GM21619 (cell line): ENCODE measurements around the gene UFSP1.
A peak's percentile ranks its signal among the peaks of the same experiment; 100 is the strongest.
"Not testable (repeated sequence)": the region's sequence is repeated elsewhere in the genome, so short reads cannot be mapped to it uniquely, and the experiment has no call there.

Source experiments
- ATAC-seq: cut with Tn5 transposase; IDR thresholded peaks from one replicate; pipeline ENCODE4 v1.9.1; 2021; ENCODE audit not compliant: unreplicated experiment

The UFSP1 gene

DNA sequence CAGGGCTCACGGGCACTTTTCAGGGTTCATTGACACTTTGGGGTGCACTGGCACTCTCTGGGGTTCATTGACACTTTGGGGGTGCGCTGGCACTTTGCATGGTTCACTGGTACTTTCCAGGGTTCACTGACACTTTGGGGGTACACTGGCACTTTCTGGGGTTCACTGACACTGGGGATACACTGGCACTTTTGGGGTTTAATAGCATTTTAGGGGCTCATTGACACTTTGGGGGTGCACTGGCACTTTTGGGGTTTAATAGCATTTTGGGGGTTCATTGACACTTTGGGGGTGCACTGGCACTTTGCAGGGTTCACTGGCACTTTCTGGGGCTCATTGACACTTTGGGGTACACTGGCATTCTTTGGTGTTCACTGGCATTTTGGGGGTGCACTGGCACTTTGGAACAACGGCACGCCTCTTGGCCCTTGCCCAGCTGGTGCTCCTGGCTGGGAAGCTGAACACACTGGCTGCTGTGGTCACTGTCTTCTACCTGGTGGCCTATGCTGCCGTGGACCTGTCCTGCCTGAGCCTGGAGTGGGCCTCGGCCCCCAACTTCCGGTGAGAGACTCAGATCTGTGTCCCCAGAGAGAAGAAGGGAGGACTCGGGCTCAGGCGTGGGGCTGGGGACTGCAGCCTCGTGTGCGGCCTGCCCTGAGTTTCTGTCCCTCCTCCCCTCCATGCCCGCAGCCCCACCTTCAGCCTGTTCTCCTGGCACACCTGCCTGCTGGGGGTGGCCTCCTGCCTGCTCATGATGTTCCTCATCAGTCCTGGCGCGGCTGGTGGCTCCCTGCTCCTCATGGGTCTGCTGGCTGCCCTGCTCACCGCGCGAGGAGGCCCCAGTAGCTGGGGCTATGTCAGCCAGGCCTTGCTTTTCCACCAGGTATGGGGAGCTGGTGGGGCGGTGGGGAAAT, 28.6 kb downstream of the UFSP1 start:
- ATAC-seq, result no peak

DNA sequence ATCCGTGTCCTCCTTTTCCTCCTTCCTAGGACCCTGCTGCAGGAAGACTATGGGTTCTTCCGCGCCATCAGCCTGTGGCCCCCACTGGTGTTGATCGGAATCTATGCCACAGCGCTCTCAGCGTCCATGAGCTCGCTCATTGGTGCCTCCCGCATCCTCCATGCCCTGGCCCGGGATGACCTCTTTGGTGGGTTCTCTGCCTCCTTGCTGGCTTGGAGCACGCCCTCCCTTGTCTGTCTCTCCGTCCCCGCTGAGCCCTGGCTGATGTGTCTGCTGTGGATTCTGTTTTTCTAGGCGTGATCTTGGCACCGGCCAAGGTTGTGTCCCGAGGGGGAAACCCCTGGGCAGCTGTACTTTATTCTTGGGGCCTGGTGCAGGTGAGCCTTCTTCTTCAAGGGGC, 29.7 kb downstream of the UFSP1 start:
- no peak for ATAC-seq

DNA sequence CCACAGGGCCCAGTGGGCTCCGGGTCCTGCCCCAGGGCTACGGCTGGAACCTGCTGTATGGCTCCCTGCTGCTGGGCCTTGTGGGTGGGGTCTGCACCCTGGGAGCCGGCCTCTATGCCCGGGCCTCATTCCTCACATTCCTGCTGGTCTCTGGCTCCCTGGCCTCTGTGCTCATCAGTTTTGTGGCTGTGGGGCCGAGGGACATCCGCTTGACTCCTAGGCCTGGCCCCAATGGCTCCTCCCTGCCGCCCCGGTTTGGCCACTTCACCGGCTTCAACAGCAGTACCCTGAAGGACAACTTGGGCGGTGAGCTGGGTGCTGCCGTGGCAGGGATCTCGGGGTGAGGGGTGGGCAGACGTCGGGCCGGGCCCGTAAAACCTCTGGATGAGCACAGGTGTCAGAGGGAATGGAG, 32.6 kb downstream of the UFSP1 start:
- no peak for ATAC-seq

DNA sequence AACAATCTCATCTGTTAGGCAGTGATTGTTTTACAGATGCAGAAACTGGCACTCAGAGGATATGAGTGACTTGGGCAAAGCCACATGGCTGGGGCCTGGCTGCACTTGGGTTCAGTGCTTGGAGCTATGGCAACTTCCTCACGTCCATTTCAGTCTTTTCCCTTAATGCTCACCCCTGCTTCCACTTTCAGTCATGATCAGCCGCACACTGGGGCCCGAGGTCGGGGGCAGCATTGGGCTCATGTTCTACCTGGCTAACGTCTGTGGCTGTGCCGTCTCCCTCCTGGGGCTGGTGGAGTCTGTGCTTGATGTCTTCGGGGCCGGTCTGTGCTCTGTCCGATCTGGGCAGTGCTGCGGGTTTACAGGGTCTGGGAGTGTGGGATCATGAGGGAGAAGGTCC, 34.0 kb downstream of the UFSP1 start:
- no peak for ATAC-seq

DNA sequence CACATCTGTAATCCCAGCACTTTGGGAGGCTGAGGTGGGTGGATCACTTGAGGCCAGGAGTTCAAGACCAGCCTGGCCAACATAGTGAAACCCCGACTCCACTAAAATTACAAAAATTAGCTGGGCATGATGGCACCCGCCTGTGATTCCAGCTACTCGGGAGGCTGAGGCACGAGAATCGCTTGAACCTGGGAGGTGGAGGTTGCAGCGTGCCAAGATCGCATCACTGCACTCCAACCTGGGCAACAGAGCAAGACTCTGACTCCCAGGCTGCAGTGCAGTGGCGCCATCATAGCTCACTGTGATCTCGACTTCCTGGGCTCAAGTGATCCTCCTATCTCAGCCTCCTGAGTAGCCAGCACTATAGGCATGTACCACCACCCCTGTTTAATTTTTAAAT, 34.6 kb downstream of the UFSP1 start:
- ATAC-seq, result not testable (repeated sequence)

DNA sequence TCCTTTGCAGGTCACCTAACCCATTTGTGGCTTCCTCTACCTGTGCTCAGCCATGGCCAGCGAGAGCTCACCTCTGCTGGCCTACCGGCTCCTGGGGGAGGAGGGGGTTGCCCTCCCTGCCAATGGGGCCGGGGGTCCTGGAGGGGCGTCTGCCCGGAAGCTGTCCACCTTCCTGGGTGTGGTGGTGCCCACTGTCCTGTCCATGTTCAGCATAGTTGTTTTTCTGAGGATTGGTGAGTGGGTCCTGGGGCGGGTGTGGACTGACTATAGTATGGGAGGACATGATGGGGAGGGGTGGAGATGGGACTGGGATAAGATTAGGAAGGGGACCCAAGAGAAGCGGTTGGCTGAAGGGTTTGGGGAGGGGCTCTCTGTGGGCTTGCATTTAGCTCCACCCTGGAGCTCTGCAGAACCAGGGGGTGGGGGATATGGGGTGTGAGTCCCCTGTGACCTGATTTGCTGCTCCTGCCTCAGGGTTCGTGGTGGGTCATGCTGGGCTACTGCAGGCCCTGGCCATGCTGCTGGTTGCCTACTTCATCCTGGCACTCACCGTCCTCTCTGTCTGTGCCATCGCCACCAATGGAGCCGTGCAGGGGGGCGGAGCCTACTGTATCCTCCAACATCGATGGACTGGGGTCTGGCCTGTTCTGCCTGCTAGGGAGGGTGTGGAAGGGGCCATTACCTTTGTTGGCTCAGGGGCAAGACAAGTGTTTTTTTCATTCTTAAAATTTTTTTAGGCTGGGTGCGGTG, 35.2 kb downstream of the UFSP1 start:
- no peak for ATAC-seq

DNA sequence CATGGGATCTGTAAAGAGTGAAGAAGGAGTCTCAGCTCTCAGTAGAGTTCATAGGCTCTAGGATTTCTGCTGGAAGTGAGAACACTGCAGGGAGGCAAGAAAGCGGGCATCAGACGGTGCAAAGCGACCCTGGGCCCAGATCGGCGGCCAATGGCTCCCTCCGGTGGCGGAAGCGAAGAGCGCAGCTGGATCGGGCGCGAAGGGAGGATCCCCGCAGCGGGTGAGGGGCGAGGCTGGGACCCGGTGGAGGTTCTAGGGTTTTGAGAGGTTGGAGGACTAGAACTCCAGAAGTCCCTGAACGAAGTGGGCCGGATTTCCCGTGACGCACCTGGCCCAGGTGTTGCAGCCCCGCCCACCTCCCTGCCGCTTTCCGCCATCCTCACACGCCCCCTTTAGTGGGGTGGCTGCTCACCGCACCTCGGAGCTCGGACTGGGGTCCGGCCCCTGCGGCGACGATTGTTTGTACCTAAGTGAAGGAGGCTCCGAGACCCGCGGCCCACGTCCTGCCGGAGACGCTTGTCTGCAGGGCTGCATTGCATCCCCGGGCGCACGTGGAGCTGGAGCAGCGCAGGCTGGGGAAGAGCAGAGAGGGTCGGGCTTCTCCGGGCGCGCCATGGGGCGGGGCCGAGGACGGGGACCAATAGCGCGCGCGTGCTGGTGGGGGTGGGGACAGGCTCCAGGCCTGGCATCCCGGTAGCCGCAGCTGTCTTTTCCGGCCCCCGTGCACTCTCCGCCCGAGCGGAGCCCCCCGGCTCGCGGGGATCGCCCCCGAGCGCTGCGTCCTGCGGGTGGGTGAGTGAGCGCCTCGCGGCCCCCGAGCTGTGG, 37.3 kb downstream of the UFSP1 start, which contains the start of gene SLC12A9:
Gene SLC12A9, plus strand, starts transcription at position 666 of the 825 bp plus-strand sequence. CDS start 1,485 bp downstream, outside the sequence.
- peak; percentile 88 for ATAC-seq

DNA sequence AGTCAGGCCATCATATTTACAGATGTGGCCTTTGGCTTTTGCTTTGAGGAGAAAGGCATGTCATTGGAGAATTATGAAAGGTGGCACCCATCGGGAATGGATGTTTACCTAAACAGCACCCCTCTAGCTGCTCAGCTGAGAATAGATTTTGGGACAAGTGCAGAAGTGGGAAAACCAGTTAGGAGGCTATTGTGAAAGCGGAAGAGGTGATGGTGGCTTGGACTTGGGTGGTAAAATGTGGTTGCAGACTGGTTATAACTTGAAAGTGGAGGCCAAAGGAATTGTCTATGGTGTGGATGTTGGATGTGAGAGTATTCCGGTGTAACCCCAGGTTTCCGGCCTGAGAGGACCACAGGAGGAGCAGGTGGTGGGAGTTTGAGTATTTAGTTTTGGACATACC, 42.2 kb downstream of the UFSP1 start:
- ATAC-seq, result no peak

DNA sequence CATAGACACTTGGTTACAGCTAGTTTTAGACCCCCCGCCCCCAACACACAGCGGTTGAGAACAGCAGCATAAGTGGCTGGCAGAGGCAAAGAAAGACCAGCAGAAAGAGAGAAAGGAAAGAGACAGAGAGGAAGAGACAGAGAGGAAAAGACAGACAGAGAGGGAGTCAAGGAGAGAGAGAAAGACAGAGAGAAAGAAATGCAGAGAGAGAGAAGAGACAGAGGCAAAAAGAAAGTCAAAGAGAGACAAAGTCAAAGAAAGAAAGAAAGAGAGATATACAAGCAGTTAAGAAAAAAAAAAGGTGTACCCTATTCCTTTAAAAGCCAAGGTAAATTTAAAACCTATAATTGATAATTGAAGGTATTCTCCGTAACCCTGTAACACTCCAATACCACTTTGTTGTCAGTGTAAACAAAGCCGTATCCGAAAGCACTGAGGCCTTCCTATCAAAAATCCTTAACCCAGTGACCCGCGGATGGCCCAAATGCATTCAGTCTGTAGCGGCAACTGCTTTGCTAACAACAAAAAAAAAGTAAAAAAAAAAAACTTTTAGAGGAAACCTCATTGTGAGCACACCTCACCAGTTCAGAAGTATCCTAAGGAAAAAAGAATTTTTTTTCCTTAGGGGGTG, 48.9 kb downstream of the UFSP1 start:
- ATAC-seq, result no peak

DNA sequence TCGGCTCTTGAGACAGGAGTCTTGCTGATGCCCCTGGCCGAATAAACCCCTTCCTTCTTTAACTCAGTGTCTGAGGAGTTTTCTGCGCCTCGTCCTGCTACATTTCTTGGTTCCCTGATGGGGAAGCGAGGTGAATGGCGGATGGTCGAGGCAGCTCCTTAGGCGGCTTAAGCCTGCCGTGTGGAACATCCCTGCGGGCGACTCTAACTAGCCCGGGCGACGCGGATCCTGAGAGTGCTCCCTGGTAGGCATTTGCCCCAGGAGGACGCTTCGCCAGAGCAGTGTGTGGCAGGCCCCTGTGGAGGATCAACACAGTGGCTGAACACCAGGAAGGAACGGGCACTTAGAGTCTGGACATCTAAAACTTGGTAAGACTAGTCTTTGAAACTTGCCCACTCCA, 50.2 kb downstream of the UFSP1 start:
- ATAC-seq, result no peak
